LoVo (cell line): ENCODE data around the gene IMPDH1.

Experiments used
- DNase-seq: peaks from one replicate; pipeline ENCODE4 v3.0.0-alpha.2; 2016; ENCODE audit warnings: low spot score

Gene IMPDH1

DNA sequence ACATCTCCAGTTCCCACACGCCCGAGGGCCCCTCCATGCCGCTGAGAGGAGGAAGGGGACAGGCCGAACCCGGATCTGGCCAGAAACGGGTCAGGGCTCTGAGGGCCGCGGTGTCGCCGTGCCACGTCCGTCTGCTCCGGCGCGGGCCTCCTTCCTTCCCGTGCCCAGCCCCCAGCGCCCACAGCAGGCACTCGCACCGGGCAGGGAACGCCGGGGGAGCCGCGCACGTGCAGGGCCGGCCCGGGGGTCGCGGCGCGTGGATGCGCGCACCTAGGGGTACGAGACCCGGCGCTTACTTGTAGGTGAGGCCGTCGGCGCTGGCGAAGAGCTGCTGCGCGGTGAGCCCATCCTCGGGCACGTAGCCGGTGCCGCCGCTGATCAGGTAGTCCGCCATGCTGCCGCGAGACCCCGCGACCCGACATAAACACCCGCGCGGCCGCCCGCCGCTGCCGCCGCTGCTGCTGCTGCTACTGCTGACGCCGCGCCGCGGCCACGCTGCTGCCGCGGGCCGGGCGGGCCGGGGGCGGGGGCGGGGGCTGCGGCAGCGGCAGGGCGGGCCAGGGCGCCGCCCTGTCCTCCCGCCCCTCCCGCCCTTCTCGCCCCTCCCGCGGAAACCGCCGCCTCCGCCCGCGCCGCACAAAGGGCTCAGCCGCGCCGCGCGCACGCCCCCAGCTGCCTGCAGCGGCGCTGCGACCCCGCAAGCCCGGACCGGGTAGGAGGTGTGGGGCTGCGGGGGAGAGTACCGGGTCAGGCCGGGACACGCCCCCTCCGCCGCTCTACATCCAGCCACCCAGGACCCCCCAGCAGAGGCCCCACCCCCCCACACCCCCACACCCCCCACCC, 4.1 kb downstream of the IMPDH1 start:
- peak; percentile 64 for DNase-seq

DNA sequence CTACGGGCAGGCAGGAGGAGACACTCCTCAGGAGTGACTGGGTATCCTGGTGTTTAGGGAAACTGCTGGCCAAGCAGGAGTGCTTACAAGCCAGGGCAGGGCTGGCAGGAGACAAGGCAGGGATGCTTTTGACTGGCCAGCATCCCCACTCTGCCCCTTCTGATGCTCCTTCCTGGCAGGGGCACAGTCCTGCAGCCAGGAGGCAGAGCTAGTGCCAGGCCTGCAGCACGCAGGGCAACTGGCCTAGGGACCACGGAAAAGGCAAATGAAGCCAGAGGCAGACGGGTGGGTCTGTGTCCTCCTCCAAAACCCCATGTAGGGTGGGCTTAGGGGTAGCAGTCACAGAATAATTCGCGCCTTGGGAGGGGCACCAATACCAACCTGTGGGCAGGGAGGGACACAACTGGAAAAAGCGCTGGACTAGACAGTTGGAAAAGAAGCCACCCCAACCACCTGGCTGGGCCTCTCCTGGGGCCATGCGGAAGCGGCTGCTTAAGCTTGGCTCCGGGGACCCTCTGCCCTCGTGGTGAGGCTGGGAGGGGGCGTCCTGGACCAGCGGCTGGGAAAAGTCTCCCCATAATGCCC, 4.8 kb downstream of the IMPDH1 start:
- DNase-seq, result peak; percentile 31

DNA sequence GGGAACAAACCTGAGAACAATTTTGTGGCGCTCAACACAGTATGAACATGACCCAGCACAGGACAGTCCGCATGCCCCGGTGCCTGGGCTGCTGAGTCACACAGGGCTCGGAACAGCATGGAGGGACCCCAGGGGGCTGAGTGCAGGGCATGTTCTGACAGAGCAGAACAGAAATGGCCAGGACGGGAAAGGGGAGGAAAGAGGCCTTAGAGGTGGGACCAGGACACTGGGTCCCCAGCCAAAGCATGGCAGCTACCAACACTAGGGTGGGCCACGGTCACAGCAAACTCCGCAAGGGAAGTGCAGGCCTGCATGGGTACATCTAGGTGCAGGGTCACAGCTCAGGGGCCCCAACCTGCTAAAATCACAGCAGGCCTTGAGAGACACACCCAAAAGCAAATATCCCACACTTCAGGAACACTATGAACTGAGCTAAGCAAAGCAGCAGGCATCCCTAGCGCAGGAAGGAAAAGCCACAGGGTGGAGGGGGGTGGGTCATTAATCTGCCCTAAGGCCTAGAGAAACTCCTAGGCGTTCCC, 5.6 kb downstream of the IMPDH1 start:
- DNase-seq, result no peak

DNA sequence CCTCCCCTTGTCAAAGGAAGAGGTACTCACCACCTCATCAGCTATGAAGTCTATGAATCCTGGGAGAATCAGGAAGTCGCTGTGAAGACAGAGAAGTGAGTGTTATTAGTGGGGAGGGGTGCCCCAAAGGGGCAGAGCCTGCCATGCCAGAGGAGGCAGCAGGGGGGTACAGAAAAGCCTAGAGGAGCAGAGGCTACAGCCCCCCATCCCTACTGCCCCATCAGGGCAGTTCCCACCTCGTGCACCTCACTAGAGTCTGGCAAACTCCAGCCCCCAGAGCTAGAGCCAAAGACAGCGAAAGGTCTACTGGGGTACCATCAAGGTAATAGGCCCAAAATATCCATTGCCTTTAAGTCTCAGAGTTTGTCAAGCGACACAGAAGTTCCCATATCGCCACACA, 6.1 kb downstream of the IMPDH1 start:
- DNase-seq, result no peak

GRCh38 chr7:128402356-128402755, 7.4 kb downstream of the IMPDH1 start:
- no peak for DNase-seq

GRCh38 chr7:128400566-128400965, 9.2 kb downstream of the IMPDH1 start:
- DNase-seq, result no peak

DNA sequence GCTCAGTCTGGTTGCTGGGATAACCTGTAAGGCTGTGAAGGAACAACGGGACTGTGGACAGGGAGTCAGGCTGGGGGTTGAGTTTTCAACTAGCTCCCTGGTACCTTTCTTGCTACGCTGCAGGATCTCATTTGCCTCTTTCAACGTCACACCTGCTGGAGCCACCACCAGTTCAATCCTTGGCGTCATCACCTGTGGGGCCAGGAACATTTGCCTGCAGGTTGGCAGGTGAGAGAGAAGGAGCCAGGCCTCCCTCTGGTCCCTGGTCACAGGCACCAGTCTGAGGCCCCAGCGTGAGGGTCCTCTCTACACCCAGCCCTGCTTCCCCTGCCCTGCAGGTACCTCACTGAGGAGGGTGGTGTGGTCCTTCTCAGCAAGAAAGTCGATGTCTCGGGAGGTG, 9.8 kb downstream of the IMPDH1 start:
- DNase-seq, result no peak

- DNase-seq, result no peak
Measured at GRCh38 chr7:128398841-128399135, 11.0 kb downstream of the IMPDH1 start.

GRCh38 chr7:128398016-128398840, 11.6 kb downstream of the IMPDH1 start:
- DNase-seq, result peak; percentile 39

DNA sequence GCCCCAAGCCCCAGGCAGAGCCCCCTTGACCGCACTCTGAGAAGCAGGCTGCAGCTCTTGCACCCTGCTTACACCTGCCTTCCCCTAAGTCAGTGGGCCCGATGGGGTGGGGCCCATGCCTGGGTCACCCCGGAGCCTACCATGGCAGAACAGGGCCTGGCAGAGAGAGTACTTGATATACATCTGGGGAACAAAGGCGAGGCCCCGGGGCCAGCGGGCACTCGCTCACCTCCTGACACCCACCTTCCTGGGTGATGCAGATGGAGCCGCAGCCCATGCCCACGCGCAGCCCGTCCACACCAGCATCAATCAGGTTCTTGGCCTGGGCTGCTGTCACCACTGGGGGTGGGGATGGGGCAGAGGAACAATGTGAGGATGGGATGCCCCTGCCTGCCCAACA, 13.4 kb downstream of the IMPDH1 start:
- no peak for DNase-seq

GRCh38 chr7:128395748-128396147, 14.0 kb downstream of the IMPDH1 start:
- DNase-seq, result no peak

- no peak for DNase-seq
Measured at GRCh38 chr7:128394904-128395496, 14.8 kb downstream of the IMPDH1 start.

DNA sequence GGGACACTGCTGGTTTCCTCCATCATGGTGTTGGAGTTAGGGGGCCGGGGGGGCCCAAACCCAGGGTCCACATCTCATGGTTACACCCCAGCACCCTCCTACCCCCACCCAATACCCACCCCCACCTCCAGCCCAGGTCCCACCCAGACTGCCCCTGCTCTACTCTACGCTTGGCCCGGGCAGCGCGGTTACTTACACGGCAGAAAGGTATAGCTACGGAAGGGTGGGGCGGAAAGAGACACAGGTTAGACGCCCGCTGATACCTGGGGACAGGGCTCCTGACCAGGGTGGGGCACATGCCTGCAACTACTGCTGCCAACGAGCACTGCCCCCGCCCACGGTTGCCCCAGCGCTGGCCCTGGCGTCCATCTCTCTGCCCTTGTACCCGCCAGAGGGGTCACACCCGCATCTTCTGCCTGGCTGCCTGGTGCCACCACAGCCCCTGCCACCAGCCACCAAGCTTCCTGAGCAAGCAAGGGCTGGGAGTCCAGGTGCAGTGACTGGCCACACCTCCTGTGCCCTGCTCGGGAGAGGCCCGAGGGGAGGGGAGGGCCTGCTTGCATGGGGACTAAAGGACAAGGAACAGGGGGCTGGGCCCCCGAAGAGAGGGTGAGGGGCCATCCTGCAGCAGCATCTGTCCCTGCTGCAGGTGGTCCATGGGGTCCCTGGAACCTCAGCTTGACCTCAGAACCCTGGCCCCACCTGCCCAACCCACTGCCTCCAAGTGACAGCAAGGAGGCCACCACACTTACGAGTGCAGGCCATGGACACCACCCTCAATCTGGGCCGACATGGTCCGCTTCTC, 16.1 kb downstream of the IMPDH1 start:
- DNase-seq, result no peak

- DNase-seq, result no peak
Measured at GRCh38 chr7:128392446-128393327, 17.1 kb downstream of the IMPDH1 start.

DNA sequence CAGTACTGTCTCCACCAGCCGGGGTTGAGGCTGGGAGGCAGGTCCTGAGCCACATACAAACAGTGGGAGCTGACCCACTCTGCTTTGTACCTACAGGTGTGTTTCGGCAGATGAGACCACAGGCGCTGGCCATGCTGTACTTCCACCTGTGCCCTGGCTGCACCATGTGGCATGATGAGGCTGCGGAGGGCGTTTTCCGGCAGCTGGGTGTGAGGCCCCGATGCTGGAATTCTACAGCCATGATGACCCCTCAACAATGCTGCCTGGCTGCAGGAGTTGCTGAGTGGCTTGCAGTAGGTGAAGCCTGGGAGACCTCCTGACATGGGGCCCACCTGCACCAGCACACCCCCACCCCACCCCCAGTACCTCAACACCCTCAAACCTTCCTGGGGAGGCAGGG, 18.0 kb downstream of the IMPDH1 start:
- DNase-seq, result no peak

- no peak for DNase-seq
Measured at GRCh38 chr7:128390871-128391565, 18.8 kb downstream of the IMPDH1 start.

- DNase-seq, result no peak
Measured at GRCh38 chr7:128389618-128390329, 20.0 kb downstream of the IMPDH1 start.

DNA sequence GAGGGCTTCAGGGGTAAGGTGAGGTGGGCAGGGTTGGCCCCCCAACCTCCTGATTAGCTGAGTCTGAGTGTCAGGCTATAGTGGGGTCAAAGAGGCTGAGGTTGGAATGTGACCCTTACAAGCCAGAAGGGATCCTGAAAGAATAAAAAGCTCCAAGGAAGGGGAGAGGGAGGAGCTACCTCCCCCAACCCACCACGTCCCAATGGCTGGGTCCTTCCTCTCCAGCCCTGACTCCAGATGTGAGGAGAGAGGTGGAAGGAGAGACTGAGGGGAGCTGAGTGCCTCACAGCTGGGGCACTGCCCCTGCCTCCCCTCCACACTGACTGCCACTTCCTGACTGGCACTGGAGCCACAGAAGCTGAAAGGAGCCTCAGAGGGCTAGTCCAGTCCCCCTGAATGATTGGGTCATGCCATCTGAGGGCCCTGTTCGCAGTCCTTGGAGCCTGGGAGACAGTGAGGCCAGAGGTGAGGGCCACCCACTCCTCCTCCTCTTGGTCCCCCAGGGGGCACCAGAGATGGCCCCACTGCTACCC, 20.6 kb downstream of the IMPDH1 start:
- no peak for DNase-seq

DNA sequence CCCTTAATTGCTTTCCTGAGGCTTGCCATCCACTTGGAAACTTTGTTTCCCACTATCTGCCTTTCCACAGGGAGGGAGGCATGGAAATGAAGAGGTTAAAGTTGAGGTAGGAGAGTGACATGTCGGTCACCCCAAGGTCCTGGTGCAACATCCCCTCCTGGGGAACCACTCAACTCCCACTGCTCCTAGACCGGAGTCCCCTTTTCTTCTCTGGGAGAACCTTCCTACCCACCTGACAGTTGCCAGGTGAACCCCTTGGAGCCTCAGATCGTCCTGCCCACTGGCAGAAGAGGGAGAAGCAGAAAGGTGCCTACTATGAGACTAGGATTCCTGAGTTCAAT, 21.7 kb downstream of the IMPDH1 start:
- DNase-seq, result no peak
